Kidney glomerular epithelial cell (primary cell): ENCODE data around the gene DUSP1.

Experiments
- DNase-seq: peaks from one replicate; lab custom pipeline; 2025; lab: John Stamatoyannopoulos, UW

Gene DUSP1

GRCh38 chr5:172762214-172763119 is 8.5 kb downstream of the DUSP1 start:
- no peak for DNase-seq

GRCh38 chr5:172760959-172761358 is 10.0 kb downstream of the DUSP1 start:
- no peak for DNase-seq

- DNase-seq: no peak
These were observed 10.9 kb downstream of the DUSP1 start for GRCh38 chr5:172760136-172760535.

- DNase-seq: no peak
These were observed 12.2 kb downstream of the DUSP1 start for GRCh38 chr5:172758834-172759149.

DNA sequence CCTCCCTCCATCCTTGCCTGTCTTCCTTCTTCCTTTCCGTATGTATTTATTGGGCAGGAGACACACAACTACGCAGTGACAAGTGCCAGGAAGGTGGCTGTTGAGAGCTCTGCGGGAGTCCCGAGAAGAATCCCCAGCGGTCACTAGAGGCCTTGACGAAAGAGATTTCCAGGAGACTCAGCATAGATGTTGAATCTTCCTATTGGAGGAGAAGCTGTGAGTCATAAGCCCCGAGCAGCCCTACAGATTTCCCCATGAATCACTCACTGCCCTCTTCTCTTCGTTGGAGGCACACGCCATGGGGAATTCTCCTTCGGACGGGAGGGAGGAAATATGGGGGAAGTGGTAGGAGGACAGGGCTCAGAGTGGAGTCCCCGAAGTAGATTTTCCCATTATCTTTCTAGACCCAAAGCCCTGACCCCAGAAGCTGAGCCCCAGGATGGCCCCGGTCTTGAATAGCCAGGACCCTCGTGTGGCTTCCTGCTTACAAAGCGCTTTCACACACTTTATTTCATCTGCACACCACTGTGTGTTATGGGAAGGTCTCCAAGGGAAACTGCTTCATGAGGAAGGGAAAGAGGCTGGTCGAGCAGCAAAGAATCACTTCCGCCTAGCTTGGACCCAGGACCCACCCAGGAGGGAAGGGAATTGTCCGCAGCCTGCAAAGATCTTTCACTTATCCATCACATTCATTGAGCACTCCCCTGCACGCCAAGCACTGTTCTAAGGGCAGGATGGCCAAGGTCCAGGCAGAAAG is 12.7 kb downstream of the DUSP1 start:
- peak; percentile 63 for DNase-seq

DNA sequence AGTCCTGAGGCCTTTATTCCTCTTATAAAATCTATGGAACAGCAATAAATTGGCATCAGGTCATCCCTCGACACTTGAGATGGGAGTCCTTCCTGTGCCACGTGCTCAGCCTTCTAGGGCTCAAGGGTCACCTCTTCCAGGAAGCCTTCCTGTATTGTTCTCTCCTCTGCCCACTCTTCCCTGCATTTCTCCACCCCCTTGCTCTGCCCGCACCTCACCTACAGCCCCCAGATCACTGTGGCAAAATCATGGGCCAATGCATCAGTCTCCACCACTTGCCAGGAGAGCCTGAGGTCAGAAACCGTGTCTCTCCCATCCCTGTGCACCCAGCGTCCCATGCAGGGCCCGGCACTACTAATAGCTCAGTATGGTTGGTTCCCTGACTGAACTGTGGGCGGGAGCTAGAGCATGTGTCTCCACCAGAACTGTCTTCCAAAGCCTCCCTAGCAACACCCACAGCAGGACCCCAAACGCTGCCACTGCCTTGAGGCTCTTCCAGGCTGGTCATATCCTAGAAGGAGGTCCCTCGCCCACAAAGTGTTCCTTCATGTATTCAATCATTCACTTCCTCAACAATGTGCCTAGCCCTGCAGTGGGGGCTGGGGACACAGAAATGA is 13.5 kb downstream of the DUSP1 start:
- DNase-seq: no peak

GRCh38 chr5:172756764-172757393 is 14.1 kb downstream of the DUSP1 start:
- no peak for DNase-seq

DNA sequence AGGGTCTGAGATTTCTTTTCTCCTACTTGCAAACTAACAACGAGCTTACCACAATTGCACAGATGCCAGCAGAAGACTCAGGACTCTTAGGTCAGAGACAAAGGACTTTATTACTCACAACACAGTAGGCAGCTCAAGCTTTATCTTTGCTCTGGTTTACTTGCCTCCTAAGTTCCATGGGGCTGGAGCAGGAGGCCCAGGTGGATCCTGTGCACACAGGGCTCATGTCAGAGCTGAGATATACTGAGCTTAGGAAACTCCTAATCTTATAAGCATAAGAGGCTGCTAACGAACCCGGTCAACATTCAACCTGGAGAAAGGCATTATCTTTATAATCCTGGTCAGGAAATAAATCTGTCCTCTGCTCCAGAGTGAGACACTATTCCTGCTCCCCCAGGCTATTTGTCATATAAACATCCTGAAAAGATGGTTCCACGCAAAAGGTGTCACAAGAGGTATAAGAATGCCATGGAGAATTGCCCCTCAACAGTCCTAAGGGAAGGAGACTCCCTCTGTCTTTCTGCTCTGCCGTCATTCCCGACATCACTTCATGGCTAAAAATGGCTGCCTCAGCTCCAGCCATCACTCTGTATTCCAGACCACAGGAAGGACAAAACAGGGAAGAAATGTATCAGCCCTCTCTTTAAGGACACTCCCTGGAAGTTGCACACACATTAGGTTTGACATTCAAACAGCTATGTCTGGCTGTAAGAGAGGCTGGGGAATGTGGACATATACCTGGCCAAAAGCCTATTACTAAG is 16.2 kb downstream of the DUSP1 start:
- DNase-seq: no peak

DNA sequence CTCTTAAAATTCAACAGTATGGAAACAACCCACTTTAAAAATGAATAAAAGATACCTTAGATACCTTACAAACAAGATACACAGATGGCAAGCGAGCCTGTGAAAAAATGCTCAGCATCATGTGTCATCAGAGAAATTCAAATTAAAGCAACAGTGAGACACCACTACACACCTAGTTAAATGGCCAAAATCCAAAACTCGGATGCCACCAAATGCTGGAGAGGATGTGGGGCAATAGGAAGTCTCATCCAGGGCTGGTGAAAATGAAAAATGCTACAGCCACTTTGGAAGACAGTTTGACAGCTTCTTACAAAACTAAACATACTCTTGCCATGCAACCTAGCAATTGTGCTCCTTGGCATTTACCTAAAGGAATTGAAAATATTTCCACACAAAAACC is 17.9 kb downstream of the DUSP1 start:
- no peak for DNase-seq

DNA sequence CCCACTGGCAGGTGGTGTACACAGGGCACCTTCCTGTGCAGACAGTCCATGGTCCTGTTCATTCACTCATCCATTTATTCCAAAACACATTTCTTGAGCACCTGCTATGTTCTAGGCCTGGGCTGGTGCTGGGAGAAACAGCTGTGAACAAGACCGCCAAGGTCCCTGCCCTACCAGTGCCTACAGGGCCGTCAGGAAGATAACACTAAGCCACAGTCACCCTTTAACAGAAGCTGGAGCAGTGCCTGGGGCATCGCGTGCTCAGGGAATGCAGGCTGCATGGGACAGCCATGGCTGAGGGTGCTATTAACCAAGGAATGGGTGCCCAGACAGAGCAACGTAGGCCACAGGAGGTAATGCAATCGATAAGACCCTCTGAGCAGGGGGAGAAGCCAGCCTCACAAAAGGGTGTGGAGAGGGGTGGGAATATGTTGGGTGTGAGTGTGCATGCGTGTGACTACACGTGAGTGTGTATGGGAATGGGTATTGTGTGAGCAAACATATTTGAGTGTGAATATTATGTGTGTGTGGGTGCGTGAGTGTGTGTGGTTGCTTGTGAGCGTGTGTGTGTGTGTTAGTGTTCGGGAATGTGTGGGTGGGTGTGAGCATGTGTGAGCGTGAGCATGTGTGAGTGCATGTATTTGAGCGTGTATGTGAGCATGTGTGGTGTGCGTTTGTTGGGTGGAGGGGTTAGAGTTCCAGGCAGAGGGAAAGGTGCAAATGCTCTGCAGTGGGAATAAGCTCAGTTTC is 19.1 kb downstream of the DUSP1 start:
- DNase-seq: no peak

GRCh38 chr5:172749881-172750633 is 20.9 kb downstream of the DUSP1 start:
- DNase-seq: no peak

- DNase-seq: no peak
These were observed 21.9 kb downstream of the DUSP1 start for GRCh38 chr5:172749076-172749475.

- DNase-seq: no peak
These were observed 22.6 kb downstream of the DUSP1 start for GRCh38 chr5:172748341-172748843.

GRCh38 chr5:172747471-172747870 is 23.5 kb downstream of the DUSP1 start:
- DNase-seq: no peak

- no peak for DNase-seq
These were observed 24.3 kb downstream of the DUSP1 start for GRCh38 chr5:172746725-172747124.

GRCh38 chr5:172745838-172746237 is 25.2 kb downstream of the DUSP1 start:
- DNase-seq: no peak

GRCh38 chr5:172745406-172745805 is 25.6 kb downstream of the DUSP1 start:
- DNase-seq: no peak

- no peak for DNase-seq
These were observed 26.6 kb downstream of the DUSP1 start for GRCh38 chr5:172744123-172745104.
